ENCODE results near the gene F13B.
"Not testable (repeated sequence)": the region's sequence is repeated elsewhere in the genome, so short reads cannot be mapped to it uniquely, and the experiment has no call there.

The F13B gene

GRCh38 chr1:196993916-196994315 lies 73.1 kb downstream of the F13B start:
- no peaks in the 10 kb centered on the region for H3F3A ChIP-seq (ENCODE audit: low read depth)
- H3K79me2 ChIP-seq (ENCODE audit: insufficient read depth, low read length) = no peaks in the 10 kb centered on the region
- no peak overlapping the region for H3K9ac ChIP-seq (ENCODE audit: low read depth, low read length, poor library complexity, severe bottlenecking)
- no peaks in the 10 kb centered on the region for H3K4me1 ChIP-seq (ENCODE audit: insufficient read depth, low read length, poor library complexity, severe bottlenecking)
- H3K9me3 ChIP-seq (ENCODE audit: insufficient read depth, low read depth, low read length) = no peaks in the 10 kb centered on the region
- H3K4me3 ChIP-seq (ENCODE audit: low read length, poor library complexity, severe bottlenecking) = no peak overlapping the region
- H2AFZ ChIP-seq (ENCODE audit: low read length) = no peak overlapping the region
- TF ChIP-seq CTCF (conservative IDR thresholded peaks at IDR 0.05; ENCODE audit: low read length) = no peak
- TF ChIP-seq EZH2phosphoT487 (IDR thresholded peaks at IDR 0.05; ENCODE audit: borderline replicate concordance) = no peak
- H3K9me2 ChIP-seq (replicated peaks; ENCODE audit: low read depth, low read length) = no peaks in the 10 kb centered on the region
- no peaks in the 10 kb centered on the region for H3K36me3 ChIP-seq (ENCODE audit: insufficient read depth, low read length)
- no peaks in the 10 kb centered on the region for H4K20me1 ChIP-seq (ENCODE audit: insufficient read depth, low read length, poor library complexity, severe bottlenecking)
- H3K4me2 ChIP-seq (ENCODE audit: low read depth, low read length, poor library complexity, severe bottlenecking) = no peak overlapping the region
- H3K27me3 ChIP-seq (ENCODE audit: insufficient read depth, low read length, poor library complexity, severe bottlenecking) = no peaks in the 10 kb centered on the region

GRCh38 chr1:196991919-196992651 lies 75.0 kb downstream of the F13B start:
- H3K4me3 ChIP-seq (ENCODE audit: low read length, poor library complexity, severe bottlenecking); H3K9me2 ChIP-seq (replicated peaks; ENCODE audit: low read depth, low read length); H3K9me3 ChIP-seq (ENCODE audit: insufficient read depth, low read depth, low read length); H4K20me1 ChIP-seq (ENCODE audit: insufficient read depth, low read length, poor library complexity, severe bottlenecking); H3K9ac ChIP-seq (ENCODE audit: low read depth, low read length, poor library complexity, severe bottlenecking); H3K4me1 ChIP-seq (ENCODE audit: insufficient read depth, low read length, poor library complexity, severe bottlenecking); H3K4me2 ChIP-seq (ENCODE audit: low read depth, low read length, poor library complexity, severe bottlenecking); H3K79me2 ChIP-seq (ENCODE audit: insufficient read depth, low read length); H3K27me3 ChIP-seq (ENCODE audit: insufficient read depth, low read length, poor library complexity, severe bottlenecking); H2AFZ ChIP-seq (ENCODE audit: low read length); H3K36me3 ChIP-seq (ENCODE audit: insufficient read depth, low read length); H3F3A ChIP-seq (ENCODE audit: low read depth): not testable (repeated sequence)
